ENCODE data around the gene WDFY4.

WDFY4 gene

DNA sequence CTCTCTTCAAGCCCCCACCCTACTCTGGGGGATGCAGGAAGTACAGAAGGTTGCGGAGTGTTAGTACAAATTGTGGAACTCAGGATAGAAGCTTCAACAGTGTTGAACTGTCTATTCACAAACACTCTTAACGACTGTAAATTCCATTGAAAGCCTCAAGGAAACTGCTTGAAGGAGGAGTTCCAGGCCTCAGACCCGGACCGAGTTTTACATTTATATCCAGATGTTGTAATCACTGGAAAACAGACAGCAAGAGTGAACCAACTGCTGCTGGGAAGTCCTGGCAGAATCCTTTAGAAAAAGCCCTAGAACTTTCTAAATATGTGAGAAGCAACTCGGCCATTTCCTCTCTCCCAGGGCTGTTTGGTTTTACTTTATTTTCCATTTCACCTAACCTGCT is 339.1 kb downstream of the WDFY4 start:
- Histone ChIP-seq H3K36me3 (no peaks in the 10 kb centered on the region), H3K4me3 (ENCODE audit: low read depth, low read length) (no peak overlapping the region), H3K27me3 (ENCODE audit: insufficient read depth, low read depth, severe bottlenecking) (peaks cover 6% of the 10 kb centered on the region), H3K27ac (no peak overlapping the region), H3K9me3 (ENCODE audit: severe bottlenecking) (no peaks in the 10 kb centered on the region)
- TF ChIP-seq, protein P1, sequence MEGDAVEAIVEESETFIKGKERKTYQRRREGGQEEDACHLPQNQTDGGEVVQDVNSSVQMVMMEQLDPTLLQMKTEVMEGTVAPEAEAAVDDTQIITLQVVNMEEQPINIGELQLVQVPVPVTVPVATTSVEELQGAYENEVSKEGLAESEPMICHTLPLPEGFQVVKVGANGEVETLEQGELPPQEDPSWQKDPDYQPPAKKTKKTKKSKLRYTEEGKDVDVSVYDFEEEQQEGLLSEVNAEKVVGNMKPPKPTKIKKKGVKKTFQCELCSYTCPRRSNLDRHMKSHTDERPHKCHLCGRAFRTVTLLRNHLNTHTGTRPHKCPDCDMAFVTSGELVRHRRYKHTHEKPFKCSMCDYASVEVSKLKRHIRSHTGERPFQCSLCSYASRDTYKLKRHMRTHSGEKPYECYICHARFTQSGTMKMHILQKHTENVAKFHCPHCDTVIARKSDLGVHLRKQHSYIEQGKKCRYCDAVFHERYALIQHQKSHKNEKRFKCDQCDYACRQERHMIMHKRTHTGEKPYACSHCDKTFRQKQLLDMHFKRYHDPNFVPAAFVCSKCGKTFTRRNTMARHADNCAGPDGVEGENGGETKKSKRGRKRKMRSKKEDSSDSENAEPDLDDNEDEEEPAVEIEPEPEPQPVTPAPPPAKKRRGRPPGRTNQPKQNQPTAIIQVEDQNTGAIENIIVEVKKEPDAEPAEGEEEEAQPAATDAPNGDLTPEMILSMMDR (IDR thresholded peaks at IDR 0.05; ENCODE audit: low read depth, low read length): no peak
- no peak for DNase-seq

DNA sequence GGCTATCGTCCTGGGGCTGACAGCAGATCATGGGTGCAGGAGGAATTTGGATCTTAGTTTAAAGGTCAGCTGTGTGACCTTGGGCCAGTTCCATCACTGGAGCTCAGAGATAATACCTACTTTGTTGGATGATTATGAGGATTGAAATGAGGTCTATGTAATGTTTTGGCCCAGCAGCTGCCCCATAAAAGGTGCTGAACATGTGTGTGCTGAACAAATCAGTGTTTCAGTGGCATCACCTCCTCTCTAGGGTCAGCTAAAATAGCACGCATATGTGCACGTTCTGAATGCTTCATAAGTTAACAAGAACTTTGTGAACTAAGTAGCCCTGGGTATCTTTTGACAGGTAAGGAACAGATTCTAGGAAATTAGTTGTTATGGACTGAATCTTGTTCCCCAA is 339.8 kb downstream of the WDFY4 start:
- Histone ChIP-seq H3K27me3 (ENCODE audit: insufficient read depth, low read depth, severe bottlenecking) (peaks cover 4% of the 10 kb centered on the region), H3K9me3 (ENCODE audit: severe bottlenecking) (no peaks in the 10 kb centered on the region), H3K27ac (no peak overlapping the region), H3K4me3 (ENCODE audit: low read depth, low read length) (no peak overlapping the region), H3K36me3 (no peaks in the 10 kb centered on the region)
- TF ChIP-seq, protein P1 (IDR thresholded peaks at IDR 0.05; ENCODE audit: low read depth, low read length): no peak
- no peak for DNase-seq

DNA sequence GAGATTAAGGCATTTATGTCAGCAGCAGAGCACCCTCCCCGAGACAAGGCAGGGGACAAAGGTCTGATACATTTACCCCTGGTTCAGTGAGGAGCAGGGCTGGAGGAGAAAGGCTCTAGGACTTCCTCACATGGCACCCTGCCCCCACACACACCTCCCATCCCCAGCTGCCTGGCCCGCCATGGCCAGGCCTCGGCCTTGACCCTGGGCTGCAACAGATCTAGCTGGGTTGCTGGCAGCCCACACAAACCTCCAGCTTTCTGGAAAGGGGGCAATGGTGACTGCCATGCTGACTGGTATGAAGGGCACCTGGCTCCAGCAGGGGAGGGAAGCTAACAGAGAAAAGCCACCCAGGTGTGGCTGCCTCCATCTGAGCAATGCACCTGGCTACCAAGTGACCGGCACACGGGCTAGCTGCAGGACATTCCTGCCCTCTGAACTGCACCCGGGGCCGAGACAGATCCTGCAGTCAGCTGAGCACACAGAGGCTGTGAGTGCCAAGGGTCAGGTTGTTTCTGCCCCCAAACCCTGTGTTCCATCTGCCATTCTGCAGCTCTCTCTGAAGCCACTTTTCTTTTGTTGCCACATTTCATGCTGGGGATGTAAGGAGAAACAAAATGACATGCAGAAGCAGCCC is 340.8 kb downstream of the WDFY4 start:
- Histone ChIP-seq H3K27ac (no peak overlapping the region), H3K9me3 (ENCODE audit: severe bottlenecking) (no peaks in the 10 kb centered on the region), H3K4me3 (ENCODE audit: low read depth, low read length) (no peak overlapping the region), H3K27me3 (ENCODE audit: insufficient read depth, low read depth, severe bottlenecking) (peaks cover 4% of the 10 kb centered on the region), H3K36me3 (no peaks in the 10 kb centered on the region)
- DNase-seq: no peak
- TF ChIP-seq, protein P1 (IDR thresholded peaks at IDR 0.05; ENCODE audit: low read depth, low read length): no peak

DNA sequence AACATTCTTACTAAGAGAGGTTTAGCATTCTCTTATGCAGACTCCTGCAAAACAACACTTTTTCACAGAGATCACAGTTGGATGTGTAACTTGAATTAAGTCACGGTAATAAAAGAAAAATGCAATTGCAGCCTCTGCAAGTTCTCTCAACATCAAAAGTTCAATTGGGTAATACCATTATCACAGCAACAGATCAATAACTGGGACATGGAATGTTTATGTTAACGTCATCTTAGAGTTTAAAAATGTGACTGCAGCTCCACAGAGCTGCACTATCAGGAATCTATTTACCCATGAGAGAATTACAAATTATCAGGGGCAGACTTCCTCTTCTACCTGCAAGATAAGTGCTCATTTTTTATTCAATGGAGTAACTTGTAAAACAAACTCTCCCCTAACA is 344.0 kb downstream of the WDFY4 start:
- H3K36me3 ChIP-seq: no peaks in the 10 kb centered on the region
- DNase-seq: no peak
- H3K27me3 ChIP-seq (ENCODE audit: insufficient read depth, low read depth, severe bottlenecking): peaks cover 4% of the 10 kb centered on the region
- no peaks in the 10 kb centered on the region for H3K9me3 ChIP-seq (ENCODE audit: severe bottlenecking)
- no peak overlapping the region for H3K4me3 ChIP-seq (ENCODE audit: low read depth, low read length)
- no peak overlapping the region for H3K27ac ChIP-seq
- TF ChIP-seq, protein P1 (IDR thresholded peaks at IDR 0.05; ENCODE audit: low read depth, low read length): no peak

DNA sequence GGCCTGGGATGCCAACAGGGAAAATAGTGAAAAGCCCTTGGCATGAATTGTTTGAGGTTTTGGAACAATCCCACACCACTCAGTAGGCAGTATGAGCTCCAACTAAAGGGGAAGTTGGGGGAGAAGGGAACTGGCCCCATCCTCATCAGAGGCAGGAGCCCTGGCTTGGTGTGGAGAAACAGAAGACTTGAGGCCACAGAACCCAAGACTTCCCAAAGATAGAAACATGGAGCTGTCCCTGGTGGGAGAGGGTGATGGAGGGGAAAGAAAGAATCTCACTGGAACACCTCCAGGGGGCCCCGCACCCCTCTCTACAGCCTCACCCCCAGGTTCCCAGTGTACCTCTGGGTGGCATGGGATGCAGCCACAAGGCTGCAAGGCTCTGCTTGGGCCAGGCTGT is 345.0 kb downstream of the WDFY4 start:
- peaks cover 4% of the 10 kb centered on the region for H3K27me3 ChIP-seq (ENCODE audit: insufficient read depth, low read depth, severe bottlenecking)
- H3K9me3 ChIP-seq (ENCODE audit: severe bottlenecking): no peaks in the 10 kb centered on the region
- DNase-seq: no peak
- TF ChIP-seq, protein P1 (IDR thresholded peaks at IDR 0.05; ENCODE audit: low read depth, low read length): no peak
- no peak overlapping the region for H3K27ac ChIP-seq
- H3K4me3 ChIP-seq (ENCODE audit: low read depth, low read length): no peak overlapping the region
- H3K36me3 ChIP-seq: no peaks in the 10 kb centered on the region
